NOMO-1 (cell line): ENCODE results near the gene ZC3H18.

Experiments
- DNase-seq, 2 experiments: peaks; one replicate each; lab custom pipeline; 2025; ENCODE audit not compliant: unreplicated experiment in 2 of 2; lab: John Stamatoyannopoulos, UW

Gene ZC3H18

DNA sequence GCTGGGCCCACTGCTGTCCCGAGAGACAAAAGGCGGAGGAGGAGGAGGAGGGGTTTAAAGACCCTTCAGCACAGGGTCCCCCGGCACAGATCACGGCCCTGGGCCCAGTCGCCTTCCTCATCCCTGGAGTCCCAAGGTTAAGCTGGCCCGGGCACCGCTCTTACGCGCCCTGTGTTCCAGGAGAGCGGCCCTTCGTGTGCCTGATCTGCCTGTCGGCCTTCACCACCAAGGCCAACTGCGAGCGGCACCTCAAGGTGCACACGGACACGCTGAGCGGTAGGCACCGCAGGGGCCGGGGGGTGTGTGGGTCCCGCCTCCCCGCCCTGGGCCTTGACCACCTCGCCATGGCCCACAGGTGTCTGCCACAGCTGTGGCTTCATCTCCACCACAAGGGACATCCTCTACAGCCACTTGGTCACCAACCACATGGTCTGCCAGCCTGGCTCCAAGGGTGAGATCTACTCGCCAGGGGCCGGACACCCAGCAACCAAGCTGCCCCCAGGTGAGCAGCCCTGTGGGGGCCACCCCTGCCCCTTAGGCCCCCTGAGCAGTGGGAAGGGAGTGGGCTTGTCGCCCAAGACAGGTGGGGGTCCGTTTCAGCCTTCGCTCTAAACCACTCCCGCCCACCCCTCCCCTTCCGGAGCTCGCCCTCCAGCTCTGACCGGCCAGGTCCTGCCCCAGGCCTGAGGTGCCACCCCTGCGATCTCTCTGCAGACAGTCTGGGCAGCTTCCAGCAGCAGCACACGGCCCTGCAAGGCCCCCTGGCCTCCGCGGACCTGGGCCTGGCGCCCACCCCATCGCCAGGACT is 37.6 kb upstream of the ZC3H18 start:
- DNase-seq, result no peak

DNA sequence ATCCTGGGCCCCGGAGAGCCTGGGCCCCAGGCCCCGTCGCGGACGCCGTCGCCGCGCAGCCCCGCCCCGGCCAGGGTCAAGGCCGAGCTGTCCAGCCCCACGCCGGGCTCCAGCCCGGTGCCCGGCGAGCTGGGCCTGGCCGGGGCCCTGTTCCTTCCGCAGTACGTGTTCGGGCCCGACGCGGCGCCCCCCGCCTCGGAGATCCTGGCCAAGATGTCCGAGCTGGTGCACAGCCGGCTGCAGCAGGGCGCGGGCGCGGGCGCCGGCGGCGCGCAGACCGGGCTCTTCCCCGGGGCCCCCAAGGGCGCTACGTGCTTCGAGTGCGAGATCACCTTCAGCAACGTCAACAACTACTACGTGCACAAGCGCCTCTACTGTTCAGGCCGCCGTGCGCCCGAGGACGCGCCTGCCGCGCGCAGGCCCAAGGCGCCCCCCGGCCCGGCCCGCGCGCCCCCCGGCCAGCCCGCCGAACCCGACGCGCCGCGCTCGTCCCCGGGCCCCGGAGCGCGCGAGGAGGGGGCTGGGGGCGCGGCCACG is 36.8 kb upstream of the ZC3H18 start:
- no peak for DNase-seq

DNA sequence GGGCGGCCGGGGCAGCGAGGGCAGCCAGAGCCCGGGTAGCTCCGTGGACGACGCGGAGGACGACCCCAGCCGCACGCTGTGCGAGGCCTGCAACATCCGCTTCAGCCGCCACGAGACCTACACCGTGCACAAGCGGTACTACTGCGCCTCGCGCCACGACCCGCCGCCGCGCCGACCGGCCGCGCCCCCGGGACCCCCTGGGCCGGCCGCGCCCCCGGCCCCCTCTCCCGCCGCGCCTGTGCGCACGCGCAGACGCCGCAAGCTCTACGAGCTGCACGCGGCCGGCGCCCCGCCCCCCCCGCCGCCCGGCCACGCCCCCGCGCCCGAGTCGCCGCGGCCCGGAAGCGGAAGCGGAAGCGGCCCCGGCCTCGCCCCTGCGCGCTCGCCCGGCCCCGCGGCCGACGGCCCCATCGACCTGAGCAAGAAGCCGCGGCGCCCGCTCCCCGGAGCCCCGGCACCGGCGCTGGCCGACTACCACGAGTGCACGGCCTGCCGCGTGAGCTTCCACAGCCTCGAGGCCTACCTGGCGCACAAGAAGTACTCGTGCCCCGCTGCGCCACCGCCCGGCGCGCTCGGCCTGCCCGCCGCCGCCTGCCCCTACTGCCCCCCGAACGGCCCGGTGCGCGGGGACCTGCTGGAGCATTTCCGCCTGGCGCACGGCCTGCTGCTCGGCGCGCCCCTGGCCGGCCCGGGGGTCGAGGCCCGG is 36.1 kb upstream of the ZC3H18 start:
- DNase-seq, result peak; percentile 36 to 79

DNA sequence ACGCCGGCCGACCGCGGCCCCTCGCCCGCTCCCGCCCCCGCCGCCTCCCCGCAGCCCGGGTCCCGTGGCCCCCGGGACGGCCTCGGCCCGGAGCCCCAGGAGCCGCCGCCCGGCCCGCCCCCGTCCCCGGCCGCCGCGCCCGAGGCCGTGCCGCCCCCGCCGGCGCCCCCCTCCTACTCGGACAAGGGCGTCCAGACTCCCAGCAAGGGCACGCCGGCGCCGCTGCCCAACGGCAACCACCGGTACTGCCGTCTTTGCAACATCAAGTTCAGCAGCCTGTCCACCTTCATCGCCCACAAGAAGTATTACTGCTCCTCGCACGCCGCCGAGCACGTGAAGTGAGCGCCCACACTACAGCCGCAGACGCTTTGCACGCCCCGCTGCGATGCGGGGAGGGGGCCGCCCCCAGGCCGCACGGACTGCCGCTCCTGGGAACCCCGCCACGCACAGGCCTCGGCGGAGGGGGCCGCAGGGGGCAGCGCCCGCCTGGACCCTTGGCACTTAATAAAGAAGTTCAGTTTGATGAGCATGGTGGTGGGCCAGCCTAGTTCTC is 35.5 kb upstream of the ZC3H18 start:
- peak; percentile 36 to 54 for DNase-seq

DNA sequence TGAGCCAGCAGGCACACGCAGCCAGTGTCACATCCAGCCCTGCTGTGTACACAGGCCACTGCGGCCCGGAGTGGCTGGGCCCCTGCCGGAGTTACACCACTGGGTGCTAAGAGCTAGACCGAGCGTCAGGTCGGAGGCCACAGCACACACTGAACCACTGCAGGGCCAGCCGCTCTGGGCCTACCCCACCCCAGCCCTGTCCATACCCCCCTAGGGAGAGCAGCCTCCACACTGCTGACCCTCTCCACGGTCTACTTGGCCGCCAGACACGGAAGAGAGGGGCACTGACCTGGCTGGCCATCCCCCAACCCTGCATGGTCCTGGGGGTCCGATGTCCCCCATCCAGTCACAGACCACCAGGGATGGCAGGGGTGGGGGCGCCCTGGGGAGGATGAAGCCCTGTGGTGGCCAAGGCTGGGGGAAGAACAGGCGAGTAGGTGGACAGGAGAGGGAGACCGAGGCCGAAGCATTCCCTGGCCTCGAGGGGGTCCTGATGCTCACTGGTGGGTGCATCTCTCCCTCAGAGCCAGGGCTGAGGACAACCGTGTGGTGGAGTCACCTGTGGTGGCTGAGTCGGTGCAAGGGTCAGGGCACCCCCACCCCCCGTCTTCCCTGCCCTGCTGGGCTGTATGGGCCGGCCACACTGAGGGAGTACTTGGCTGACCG is 34.9 kb upstream of the ZC3H18 start:
- no peak for DNase-seq

DNA sequence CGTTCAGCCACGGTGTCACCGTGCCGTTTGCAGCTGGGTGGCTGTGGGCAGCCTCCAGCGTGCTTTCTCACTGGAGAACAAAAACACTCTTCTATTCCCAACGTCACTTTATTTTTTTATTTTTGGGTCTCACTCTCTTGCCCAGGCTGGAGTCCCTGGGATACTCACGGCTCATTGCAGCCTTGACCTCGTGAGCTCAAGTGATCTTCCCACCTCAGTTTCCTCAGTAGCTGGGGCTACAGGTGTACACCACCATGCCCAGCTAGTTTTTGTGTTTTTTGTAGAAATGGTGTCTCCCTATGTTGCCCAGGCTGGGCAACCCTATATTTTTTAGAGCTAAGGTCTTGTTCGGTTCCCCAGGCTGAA is 34.4 kb upstream of the ZC3H18 start:
- no peak for DNase-seq

DNA sequence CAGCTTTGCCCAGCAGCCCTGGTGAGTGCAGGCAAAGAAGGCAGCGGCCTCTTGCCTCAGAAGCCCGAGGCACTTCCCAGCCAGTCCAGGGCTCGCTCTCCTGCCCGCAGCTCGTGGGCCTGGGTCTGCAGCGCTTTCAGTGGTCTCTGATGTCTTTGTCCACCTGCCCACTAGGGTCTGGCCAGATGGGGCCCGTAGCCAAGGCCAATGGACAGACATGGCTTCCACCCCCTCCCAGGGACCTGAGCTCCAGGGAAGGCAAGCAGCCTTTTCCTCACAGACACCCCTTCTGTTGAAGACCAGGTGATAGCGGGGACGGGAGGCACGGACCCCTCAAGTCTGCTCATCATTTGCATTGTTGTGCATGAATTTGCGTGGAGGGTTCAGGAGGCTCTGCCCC is 33.7 kb upstream of the ZC3H18 start:
- no peak for DNase-seq

DNA sequence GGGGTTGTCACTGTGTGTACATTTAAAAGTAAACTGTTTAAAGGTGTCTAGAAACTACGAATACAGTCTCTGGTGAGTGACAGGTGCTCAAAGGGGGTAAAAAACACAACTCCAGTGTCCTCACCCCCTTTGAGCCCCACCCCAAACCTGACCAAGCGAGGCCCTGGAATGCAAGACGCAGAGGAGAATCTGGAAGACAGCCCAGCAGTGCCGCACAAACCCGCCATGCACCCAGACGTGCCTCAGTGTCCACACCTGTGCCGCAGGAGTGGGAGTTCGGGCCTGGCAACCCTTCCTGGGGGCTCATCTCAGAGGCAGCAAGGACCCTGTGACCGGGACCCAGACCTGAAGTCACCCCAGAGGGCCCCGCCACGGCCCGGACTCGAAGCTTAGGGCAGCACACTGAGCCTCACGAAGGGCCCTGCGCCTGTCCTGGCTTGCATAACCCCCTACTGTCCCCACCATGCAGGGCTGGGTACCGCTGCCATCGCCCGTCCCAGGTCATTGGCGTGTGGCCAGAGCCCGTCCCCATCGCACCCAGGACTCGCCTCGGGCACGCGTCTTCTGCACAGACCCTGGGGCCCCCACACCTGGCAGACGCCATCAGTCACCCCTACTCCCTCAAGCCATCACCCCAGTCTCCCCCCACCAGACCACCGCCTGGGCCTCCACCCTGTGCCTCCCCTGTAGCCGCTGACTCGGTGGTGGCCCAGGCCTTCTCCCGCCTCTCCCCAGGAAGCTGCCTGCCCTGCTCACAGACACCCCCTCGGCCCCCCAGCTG is 33.0 kb upstream of the ZC3H18 start:
- no peak for DNase-seq

DNA sequence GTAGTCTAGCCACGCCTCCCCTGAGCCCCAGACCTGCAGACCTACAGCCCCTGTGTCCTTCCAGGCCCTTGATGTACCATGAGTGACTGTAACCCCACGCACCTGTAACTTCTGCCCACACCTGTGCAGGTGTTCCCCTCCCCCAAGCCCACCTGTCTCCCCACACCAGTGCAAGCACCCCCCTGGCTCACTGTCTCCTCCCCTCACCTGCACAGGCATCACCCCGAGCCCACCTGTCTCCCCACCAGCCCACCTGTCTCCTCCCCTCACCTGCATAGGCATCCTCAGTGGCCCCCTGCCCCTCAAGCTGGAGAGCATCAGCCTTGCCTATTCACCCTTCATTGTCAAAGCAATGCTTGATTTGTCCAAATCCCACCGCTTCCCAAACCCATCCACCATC is 32.3 kb upstream of the ZC3H18 start:
- DNase-seq, result no peak

DNA sequence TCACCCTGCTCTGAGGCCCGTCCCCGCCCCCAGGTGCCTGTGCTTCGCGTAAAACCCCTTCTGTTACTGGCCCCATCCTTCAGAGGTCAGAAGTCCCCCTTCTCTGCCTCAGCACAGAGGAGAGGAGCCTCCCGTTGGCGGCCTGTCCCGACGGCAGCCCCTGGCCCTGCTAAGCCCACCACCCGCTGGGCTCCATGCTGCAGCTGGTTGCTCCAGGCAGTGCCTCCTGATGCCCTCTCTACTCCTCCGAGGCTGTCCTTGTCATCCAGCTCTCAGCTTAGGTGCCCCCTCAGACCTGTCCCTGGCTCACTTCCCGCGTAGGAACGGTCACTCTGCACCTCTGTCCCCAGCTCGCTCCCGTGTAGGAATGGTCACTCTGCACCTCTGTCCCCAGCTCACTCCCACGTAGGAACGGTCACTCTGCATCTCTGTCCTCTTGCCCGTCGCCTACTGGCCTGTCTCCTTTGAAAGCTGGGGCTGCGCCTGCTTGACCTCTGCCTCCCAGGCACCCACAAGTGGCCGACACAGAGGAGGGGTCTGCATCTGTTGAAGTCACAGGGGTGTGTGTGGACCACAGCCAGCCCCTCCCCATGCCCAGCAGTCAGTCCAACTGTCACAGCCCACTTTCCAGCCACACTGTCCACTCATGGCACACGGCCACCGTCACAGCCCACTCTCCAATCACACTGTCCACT is 31.7 kb upstream of the ZC3H18 start:
- no peak for DNase-seq

DNA sequence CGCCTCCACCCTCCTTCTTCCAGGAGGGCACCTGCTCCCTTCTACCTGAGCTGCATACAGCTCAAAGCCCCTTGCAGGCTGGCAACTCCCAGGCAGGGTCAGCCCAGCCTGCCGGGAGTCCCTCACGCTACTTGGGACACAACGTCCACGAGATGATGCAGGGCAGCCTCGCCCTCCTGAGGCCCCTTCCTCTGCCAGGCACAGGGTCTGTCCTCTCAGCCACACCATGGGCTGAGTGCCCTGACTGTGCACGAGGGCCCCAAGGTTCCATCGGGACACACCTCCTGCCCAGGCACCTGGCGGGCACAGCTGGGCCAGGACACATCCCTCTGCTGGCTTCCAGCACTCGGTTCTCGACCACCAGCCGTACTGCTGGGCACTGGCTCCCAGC is 30.9 kb upstream of the ZC3H18 start:
- DNase-seq, result no peak

DNA sequence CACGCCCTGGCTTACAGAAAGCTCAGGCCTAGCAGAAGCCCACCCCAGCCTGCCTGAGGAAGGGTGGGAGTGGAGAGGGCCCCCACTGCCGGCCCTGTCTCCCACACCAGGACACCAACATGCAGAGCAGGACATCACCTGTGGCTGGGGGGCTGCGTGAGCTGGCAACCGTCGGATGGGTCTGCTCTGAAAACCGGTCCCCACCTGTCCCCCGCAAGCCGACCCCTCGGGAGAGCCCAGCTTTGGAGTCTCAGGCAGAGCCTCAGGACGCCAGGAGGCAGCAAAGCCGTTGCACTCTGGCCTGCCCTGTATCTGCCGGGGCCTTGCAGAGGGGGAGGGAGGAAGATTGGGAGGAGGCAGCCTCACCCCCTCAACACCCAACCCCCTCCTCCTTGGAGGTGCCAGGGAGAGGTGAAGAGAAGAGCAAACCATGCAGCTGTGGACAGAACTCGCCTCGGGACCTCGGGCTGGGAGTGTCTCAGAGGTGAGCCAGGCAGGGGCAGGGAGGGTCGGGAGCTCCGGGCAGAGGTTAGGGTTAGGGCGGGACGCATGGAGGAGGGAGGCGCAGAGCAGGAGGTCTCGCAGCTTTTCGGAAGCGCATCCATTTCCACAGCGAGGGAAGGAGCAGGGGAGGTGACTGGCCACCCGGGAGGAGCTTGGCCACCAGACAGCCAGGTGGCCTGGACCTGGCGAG is 30.4 kb upstream of the ZC3H18 start:
- no peak for DNase-seq

DNA sequence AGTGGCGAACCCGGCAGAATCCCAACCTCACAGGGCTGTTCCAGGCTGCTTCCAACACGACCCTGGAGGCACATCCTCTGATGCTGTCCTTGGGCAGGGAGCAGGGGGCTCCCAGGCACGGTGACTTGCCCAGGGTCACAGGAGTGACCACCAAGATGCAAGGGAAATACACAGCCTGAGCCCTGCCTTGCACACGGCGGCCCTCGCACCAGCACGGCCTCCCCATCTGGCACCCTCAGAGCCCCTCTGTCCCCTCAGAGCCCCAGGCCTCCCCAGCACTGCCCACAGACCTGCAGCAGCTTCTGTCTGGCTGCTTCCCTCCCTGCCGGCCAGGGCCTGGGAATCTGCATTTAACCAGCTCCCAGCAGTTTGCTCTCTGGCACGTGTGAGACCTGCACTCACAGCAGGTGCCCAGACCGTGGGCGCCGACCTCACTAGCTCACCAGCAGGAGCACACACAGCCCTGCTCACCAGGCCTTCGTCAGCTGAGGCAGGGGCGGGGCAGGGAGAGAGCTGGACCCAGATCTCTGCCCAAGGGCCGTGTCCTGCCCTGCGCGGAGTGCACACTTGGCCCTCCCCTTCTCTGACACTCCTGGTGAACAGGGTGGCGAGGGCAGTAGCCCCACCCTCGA is 29.7 kb upstream of the ZC3H18 start:
- DNase-seq, result no peak

DNA sequence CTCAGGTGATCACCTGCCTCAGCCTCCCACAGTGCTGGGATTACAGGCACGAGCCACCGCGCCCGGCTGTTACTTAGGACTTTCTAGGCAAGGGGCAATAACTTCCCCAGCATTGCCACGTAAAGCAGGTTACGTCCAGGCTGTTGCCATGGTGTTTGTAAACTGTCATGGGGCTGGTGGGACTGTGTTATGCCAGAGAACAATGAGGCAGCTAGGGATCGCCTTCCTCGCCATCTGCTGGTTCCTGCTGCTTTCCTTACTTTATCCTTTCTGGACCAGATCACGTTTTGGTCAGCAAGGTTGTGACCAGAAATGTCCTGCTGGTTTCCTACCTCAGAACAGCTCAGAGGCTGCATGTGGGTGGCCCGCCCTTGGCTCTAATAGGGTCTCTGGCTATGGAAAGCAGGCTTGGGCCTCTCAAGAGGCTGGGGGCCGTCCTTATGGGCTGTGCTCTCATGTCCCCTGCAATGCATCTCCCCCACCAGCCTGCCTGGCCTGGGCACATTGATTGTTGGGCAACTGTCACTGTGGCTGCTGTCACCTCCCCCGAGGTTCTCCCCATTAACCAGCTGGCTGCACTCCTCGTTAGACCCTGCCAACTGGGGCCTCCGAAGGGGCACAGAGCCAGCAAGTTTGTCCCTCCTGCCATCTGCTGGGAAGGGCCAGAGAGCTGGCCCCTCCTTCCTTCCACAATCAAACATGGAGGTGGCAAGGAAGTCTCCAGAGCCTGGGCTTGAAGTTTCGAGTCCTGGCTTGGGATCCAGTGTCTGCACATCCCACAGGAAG is 28.2 kb upstream of the ZC3H18 start:
- DNase-seq, result no peak

DNA sequence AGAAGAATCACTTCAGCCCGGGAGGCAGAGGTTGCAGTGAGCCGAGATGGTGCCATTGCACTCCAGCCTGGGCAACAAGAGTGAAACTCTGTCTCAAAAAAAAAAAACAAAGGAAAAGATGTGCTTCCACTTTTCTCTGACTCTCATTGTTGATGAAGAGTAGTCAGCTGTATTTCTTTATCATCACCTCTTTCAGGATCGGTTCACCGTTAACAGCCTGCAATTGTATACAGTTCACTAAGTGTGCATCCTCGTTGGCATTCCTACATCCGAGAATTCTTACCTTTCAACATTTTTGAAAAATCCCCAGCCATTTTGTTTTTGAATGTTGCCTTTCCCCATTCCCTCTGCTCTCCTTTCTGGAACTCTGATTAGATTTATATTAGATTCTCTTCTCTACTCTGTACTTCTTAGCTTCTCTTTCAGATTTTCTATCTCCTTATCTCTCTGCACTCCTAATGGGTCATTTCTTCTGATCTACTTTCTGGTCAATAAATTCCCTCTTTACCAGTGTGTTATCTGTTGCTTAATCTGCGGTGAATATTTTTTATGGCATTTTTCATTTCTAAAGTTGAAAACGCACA is 26.9 kb upstream of the ZC3H18 start:
- no peak for DNase-seq

DNA sequence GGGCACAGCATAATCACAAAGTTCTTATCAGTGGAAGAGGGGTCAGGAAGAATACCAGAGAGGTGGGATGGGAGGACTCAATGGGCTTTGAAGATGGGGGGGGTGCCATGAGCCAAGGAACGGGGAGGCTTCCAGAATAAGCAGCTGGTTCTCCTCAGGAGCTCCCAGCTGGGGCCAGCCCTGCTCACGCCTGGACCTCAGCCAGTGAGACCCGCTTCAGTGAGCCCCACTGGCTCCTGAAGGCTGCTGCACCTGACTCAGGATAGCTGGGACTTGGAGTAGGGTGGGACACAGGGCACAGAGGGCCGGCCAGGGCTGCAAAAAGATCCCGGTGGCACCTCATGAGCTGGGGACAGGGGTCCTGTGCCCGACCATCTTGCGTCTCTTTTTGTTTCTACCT is 24.4 kb upstream of the ZC3H18 start:
- no peak for DNase-seq

DNA sequence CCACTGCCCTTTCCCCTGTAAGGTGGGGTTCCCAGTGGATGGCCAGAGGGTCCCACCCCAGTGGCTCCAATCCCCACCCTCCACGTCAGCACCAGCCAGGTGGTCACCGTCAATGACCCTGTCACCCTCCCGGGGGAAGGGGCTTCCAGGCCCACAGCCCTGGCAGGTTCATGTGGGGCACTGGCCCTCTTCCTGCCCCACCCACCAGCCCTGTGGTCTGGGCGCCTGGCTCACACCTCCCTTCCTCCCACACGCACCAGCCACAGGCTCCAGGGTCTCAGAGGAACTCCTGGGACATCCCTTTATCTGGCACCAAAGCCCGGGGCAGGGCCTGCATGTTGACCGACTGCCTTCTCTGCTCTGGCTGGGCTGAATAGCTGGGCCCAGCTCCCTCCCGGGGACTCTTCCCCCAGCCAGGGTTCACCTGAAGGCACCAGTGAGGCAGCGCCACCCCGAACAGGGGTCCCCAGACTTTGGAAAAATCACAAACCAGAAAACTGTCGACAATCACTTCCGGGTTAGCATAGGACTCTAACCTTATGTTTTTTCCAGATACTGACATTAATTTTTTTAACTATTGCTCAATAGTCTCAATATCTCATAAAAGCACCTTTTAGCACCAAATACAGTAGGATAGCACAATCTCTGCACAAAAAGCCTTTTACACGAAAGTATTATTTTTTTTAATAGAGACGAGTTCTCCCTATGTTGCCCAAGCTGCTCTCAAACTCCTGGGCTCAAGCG is 21.9 kb upstream of the ZC3H18 start:
- no peak for DNase-seq
